ENCODE measurements around the gene CYB5D1.
"Not testable (repeated sequence)": the region's sequence is repeated elsewhere in the genome, so short reads cannot be mapped to it uniquely, and the experiment has no call there.

The CYB5D1 gene

GRCh38 chr17:7856011-7856810 lies 1.6 kb upstream of the CYB5D1 start:
- no peak for DNase-seq

DNA sequence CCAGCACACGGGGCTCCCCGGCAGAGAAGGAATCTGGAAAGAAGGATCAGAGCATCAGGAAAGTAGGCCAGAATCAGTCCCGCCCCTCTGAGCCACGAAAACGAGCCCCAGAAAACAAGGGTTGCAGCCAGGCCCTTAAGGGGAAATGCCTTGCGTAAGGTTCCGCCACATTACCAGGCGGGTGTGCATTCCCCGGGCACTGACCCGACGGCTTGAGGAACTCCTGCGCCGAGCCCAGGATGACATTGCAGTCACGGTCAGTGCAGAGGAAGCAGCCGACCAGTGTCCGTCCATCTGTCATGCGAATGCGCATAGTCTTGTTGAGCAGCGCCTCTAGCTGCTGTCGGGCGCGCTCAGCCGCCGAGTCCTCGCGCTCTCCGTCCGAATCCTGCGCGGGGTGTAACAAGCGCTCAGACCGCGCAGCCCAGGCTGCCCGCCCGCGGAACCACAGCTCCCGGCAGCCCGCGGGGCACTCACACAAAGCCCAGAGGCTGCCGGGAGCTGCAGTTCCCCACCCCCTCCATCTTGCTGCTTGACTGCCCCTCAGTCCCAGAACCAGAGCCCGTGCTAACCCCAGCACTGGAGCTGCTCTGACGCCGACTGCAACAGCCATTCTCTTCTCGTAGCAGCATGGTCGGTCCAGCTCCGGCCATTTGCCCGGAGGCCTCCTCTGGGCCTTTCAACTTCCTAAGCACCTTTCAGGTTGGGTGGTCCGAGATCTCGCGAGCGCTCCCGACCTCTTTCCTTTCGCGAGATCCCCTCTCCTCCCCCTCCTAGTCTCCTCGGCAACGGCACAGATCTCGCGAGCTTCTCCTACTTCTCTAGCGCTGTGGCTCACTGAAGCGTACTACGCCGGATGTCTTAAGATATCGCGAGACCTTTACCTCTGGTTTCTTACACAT lies 741 bp upstream of the CYB5D1 start, which contains the start of gene NAA38:
Gene NAA38, minus strand, starts transcription at position 749 of the 902 bp plus-strand sequence. Its CDS starts 96 bp downstream, at position 653.
- peak; percentile 95 to 100 (median 99) for DNase-seq

DNA sequence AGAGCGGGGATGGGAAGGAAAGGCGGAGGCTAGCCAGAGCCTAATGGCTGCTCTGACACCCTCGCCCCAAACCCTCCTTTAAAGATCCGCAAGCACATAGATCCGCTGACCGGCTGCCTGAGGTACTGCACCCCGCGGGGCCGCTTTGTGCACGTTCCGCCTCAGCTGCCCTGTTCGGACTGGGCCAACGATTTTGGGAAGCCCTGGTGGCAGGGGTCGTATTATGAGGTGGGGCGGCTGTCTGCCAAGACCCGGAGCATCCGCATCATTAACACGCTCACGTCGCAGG lies 663 bp downstream of the CYB5D1 start:
- DNase-seq: no peak

DNA sequence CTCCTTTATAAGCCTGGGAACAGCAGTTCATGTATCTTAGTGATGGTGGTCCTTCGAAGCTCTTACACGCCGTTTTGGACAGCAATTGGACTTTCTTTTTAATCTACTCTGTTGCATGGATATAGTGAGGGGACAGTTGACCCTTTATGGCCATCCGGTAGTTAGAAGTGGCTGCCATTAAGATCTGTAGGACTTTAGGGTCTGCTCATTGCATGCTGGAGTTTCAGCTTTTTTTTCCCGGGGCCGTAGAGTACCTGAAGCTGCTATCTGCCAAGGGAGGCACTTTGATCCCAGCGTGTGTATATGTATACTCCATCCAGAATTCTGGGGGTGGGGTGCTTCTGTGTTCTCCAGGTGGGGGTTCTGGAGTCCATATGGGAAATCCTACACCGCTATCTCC lies 1.2 kb downstream of the CYB5D1 start:
- no peak for DNase-seq

GRCh38 chr17:7862692-7863437 lies 5.1 kb downstream of the CYB5D1 start:
- DNase-seq: peak in 2 of 14 donors; percentile 13 to 20

DNA sequence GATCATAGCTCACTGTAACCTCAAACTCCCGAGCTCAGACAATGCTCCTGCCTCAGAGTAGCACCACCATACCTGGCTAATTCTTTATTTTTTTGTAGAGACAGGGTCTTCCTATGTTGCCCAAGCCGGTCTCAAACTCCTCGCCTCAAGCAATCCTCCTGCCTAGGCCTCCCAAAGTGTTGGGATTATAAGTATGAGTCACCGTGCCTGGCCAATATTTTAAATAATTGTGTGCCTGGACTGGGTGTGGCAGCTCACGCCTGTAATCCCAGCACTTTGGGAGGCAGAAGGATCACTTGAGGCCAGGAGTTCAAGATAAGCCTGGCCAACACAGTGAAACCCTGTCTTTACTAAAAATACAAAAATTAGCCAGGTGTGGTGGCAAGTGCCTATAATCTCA lies 6.6 kb downstream of the CYB5D1 start:
- DNase-seq: not testable (repeated sequence)

GRCh38 chr17:7864995-7865650 lies 7.3 kb downstream of the CYB5D1 start:
- DNase-seq: no peak

GRCh38 chr17:7867881-7868329 lies 10.1 kb downstream of the CYB5D1 start:
- DNase-seq: no peak

- no peak for DNase-seq
Measured at GRCh38 chr17:7873051-7873450, 15.2 kb downstream of the CYB5D1 start.

GRCh38 chr17:7875804-7876370 lies 18.1 kb downstream of the CYB5D1 start:
- DNase-seq: no peak

DNA sequence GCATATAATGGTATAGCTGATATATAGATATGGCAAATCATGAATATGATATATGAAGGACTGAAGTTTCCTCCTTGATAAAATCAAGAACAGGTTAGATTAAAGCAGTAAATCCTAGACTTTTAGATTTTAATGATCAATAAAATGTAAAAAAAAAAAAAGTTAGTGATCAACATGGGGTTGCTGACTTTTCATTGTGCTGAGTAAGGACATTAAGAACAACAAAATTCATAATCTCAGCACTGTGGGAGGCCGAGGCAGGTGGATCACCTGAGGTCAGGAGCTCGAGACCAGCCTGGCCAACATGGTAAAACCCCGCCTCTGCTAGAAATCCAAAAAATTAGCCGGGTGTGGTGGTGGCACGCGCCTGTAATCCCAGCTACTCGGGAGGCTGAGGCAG lies 20.4 kb downstream of the CYB5D1 start:
- no peak for DNase-seq

DNA sequence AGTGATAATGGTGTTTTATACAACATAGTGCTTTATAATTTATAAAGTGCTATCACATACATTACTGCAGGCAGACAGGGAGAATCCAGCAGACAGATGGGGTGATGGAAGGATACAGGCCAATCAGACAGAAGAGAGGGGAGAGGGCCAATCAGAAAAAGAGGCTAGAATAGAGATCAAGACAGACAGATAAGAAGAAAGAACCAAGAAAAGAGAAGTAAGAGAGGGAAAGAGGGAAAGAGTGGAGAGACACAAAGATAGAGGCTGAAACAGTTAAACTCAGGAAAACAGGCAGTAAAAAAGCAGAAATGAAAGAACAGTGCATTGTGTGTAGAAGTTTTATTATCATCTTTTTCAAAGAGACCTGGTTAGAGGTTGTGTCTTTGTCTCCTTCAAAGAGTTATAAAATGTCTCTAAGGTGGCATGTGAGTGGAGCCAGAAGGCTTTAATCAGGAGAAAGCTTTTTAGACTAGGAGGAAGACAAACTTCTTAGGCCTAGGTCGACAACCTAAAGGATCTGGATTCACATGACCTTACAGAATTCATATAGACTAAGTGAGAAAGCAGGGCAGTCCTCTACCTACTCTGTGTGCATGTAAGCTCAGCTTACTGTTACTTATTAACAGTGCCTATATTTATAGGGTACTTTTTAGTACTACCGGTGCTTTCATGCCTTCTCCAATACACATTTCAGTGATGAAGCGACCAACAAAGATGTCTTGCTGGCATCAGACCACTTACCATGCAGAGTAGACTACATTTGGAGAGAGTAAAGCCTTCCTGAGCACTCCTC lies 22.5 kb downstream of the CYB5D1 start:
- DNase-seq: no peak

- DNase-seq: peak in 2 of 14 donors; percentile 16 to 93
Measured at GRCh38 chr17:7881276-7882054, 23.7 kb downstream of the CYB5D1 start.

- DNase-seq: no peak
Measured at GRCh38 chr17:7882068-7882467, 24.3 kb downstream of the CYB5D1 start.

DNA sequence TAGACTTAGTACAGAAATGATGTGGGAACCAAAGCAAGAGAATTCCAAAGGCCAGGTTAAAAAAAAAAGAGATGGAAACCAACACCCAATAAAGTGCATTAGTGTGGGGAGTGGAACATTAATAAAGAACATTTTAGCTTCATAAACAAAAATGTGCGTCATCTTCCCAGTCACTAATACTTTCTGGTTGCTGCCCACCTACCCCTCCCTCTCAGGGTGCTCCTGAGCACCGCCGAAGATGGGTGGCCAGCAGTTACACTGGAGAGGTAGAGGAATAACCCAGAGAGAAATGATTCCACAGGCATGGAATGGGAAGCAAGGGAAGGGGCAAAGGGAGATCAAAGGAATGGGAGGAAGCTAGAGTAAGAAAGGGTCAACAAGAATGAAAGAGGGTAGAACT lies 24.8 kb downstream of the CYB5D1 start:
- DNase-seq: no peak

DNA sequence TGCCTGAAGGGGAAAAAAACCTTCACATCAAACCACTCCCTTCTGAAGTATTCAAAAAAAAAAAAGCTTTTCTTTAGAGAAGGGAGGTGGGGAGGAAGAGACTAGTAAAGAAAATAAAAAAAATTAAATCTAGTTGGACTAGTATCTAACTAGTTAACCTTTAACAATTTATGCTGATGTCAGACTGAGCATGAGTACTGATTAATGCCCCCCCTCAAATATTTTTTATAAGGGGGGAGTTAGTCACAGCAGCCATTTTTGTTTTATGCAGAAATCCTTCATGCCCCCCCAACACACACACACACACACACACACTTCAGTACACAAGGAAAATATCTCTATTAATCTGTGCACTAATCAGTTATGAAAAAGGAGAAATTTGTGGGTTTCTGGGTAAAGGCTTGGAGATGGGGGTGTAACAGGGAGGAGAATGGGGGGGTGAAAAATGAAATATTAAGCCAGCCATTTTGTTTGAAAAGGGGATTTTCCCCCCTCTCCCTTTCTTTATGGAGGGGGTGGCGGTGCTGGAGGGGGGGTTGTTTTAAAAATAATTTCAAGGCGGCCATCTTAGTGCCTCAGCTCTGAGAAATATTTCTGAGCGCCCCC lies 26.1 kb downstream of the CYB5D1 start:
- no peak for DNase-seq

DNA sequence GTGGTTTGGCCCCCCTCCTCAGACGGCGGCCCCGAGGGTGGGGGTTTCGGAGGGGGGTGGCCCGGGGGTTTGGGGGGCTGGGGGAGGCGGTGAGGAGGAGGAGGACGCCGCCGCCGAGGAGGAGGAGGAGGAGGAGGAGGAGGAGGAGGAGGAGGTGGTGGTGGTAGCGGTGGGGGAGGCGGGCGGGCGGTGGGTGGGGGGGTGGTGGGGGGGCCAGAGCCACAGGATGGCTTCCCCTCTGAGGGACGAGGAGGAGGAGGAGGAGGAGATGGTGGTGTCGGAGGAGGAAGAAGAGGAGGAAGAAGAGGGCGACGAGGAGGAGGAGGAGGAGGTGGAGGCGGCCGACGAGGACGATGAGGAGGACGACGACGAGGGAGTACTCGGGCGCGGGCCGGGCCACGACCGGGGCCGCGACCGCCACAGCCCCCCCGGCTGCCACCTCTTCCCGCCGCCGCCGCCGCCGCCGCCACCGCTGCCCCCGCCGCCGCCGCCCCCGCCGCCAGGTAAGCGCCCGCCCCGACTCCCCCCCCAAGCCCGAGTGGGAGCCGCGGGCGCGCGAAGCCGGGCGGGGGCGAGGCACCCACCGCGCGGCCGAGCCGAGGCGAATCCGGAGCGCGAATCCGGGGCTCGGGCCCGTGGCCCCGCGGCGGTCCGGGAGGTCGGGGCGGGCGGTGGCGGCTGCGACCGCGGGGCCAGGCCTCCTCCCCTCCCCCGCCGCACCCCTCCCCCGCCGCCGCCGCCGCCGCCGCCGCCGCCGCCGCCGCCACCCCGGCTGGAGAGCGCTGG lies 27.0 kb downstream of the CYB5D1 start:
- DNase-seq: no peak

DNA sequence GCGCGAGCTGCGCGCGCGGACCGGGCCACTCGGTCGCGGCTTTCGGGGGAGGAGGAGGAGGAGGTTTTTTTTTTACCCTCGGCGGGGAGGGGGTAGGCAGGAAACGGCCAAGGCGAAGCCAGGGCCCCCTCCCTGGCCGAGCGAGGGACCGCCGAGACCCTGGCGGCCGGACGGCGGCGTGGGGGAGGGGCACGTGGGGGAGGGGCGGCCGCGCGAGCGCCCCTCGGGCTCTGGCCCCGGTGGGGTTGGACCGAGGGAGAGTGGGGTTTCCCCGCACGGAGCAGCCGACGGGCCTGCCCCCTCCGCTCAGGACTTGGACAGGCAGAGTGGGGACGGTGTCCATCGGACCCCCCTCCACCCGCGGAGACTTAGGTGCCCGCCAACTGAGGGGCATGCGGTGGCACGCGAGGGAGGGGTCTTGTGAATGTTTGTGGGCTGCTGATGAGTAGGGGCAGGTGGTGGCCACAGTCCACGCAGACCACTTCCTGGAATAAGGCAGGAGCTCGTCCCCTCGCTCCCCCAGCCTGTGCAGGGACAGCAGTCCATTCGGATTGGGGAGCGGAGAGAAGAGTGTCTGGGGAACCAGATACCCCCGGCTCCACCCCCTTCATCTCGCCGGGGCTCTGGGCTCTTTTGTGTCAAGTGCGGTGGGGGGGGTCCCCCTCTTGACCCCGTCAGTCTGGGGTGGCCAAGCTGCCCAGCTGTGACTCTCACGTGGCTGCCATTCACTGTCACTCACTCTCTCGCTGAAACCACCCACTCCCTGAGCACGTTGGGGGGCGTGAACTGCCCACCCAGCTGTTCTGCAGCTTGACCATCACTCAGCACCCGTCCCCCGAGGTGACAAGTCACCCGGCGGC lies 27.8 kb downstream of the CYB5D1 start:
- peak in 4 of 14 donors; percentile 24 to 48 (median 36) for DNase-seq
